Fibroblast of villous mesenchyme (primary cell): ENCODE data around the gene SPTB. TPM values are rescaled to one million over a fixed set of nuclear protein-coding genes. Genes with fewer than 3 reads are reported as not detected.

Experiments used
- DNase-seq: peaks from one replicate; pipeline ENCODE4 v3.0.0-alpha.2; 2010; ENCODE audit warnings: low read depth
- H3K4me3 ChIP-seq: 2 replicates; pipeline ENCODE4 v1.5.1; 2011; ENCODE audit warnings: low read depth, mild to moderate bottlenecking, low read length
- CTCF ChIP-seq: IDR thresholded peaks from 2 replicates; pipeline ENCODE4 v1.5.1; 2012; ENCODE audit warnings: low read depth, mild to moderate bottlenecking, low read length; ENCODE audit not compliant: insufficient read depth
- total RNA-seq: library from RNA; depleted of rRNA; stranded (reverse); fragments of >200 nt; gene quantifications from 2 replicates; pipeline ENCODE4 v1.2.3, GENCODE V29; 2012

The SPTB gene
- total RNA-seq, 1 donor, result under 0.01 TPM

GRCh38 chr14:64752909-64753308, 126.8 kb downstream of the SPTB start:
- DNase-seq, result no peak
- no peak for TF ChIP-seq CTCF
- no peak overlapping the region for H3K4me3 ChIP-seq

DNA sequence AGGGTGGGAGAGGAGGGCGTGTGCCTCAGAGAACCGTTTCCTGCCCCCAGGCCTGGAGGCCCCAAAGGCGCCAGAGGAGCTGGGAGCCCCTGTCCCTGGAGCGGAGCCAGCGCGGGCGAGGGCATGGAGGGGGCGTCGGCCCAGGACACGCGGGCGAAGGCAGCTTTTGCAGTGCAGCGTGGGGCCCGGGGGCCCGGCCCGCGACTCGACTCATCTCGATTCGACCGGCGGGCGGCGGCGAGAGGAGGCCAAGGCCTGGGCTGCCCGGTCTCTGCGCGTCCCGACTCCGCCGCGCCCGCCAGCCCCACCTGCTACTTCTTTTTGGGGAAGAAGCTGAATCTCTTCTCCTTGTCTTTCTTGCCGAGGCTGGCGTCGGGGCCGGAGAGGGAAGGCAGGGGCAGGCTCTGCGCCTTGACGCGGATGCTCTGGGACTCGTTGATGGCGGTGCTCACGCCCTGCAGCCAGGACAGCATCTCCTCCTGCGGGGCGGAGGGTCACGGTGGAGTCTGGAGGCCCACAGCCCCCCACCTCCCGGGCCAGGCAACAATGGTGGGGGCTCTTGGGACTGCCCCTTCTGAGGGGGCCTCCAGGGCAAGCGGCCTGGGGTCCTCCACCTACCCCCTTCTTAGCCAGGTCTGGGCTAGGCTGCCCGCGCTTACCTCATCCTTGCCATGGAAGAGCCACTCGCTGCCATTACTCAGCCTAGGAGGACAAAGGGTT, 130.6 kb downstream of the SPTB start:
- no peak for DNase-seq
- no peak for TF ChIP-seq CTCF
- H3K4me3 ChIP-seq, result no peak overlapping the region

- no peak for TF ChIP-seq CTCF
- no peak for DNase-seq
- no peak overlapping the region for H3K4me3 ChIP-seq
These were observed 131.2 kb downstream of the SPTB start for GRCh38 chr14:64748521-64748920.

GRCh38 chr14:64747327-64747726, 132.4 kb downstream of the SPTB start:
- H3K4me3 ChIP-seq, result no peak overlapping the region
- no peak for TF ChIP-seq CTCF
- no peak for DNase-seq

- TF ChIP-seq CTCF, result no peak
- no peak overlapping the region for H3K4me3 ChIP-seq
- DNase-seq, result no peak
These were observed 133.1 kb downstream of the SPTB start for GRCh38 chr14:64746298-64747250.

GRCh38 chr14:64745511-64746091, 134.1 kb downstream of the SPTB start:
- peak; percentile 45 for TF ChIP-seq CTCF
- DNase-seq, result peak; percentile 88
- no peak overlapping the region for H3K4me3 ChIP-seq
